22Rv1 (cell line): ENCODE results near the gene AOAH.

Source experiments
- H3K27ac ChIP-seq: fragments of 450-650 bp; 2 replicates; pipeline ENCODE4 v1.5.1; 2017
- CTCF ChIP-seq: fragments of 450-650 bp; IDR thresholded peaks from 2 replicates; pipeline ENCODE4 v1.5.1; 2017; ENCODE audit warnings: mild to moderate bottlenecking
- ZFX ChIP-seq: fragments of 450-650 bp; IDR thresholded peaks from 2 replicates; pipeline ENCODE4 v1.6.1; 2017; ENCODE audit warnings: antibody characterized with exemption, borderline replicate concordance

Gene AOAH

DNA sequence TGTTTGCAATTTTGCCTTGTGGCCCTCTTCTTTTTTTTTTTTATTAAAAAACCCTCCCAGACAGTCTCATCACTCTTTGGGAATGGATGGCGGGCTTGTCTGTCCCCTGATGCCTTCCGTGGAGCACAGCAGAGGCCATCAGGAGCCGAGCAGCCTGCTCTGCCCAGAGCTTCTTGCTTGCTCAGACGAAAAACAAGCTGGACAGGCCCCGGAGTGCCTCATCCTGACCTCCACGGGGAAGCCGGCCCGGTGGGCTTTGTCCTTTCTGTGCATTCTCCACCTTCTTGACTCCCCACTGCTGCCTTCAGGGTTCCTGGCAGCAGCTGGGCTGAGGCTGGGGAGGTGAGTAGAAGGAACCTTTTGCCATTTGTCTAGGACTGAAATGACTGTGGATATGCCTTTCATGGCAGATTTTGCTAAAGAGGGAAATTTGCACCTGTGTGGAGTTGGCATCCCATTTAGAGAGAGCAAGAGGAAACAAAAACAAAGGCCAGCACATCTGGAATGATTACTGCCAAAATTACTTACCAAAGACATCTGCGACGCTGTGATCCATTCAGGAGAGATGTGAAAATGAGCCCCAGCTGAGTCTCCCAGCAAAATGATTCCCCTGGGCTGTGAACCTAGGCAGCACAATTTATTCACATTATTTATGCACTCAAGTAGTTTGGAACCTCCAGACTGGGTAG lies 108.3 kb downstream of the AOAH start:
- TF ChIP-seq CTCF (no peak), ZFX (no peak)
- H3K27ac ChIP-seq = no peak overlapping the region

DNA sequence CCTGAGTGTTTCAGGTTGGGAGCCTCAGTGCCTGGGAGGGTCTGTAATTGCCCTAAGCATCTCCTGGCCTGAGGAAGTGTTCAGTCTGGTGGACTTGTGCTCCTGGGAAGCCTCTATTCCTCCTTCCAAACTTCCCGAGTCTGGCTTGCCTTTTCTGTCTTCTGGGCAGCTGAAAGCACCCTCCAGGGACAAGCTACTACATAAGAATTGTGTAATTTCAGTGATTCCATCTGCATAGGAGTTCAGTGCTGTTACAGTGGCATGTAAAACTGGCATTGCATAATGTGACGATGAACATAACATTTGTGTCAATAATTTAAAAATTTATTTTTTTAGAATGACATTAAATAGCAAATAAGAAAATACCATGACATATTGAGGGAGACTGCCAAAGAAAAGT lies 109.3 kb downstream of the AOAH start:
- no peak for TF ChIP-seq ZFX

DNA sequence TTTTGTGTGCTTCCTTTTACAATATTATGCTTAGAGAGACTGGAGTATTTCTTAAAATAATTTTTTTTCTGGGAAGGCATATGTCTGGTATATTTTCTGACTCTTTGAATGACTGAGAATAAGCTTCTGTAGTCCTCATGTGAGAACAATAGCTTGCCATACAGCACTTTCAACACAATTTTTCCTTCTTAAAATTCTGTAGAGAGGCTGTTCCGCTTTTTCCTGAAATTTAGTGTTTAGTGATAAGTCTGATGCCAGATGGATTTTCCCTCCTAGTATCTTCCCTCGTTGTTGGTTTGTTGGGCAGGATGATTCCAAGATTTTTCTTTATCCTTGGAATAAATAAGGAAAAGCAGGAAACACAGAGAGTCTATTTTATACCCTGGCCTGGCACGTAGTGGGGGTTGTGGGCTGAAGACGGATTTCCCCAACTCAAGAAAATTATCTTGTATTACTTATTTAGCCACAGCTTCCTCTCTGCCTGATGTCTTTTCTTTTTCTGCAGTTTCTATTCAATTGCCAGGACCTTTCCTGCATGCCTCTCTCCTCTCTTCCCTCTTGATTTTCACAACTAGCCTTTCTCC lies 111.2 kb downstream of the AOAH start:
- no peak overlapping the region for H3K27ac ChIP-seq
- TF ChIP-seq CTCF (no peak), ZFX (no peak)

More for the DNA sequence above, 109.3 kb downstream of the AOAH start:
- H3K27ac ChIP-seq = no peak overlapping the region

- no peak overlapping the region for H3K27ac ChIP-seq
- TF ChIP-seq CTCF (no peak), ZFX (no peak)
Observed at GRCh38 chr7:36611703-36612102, 112.6 kb downstream of the AOAH start.

- TF ChIP-seq CTCF = no peak
- TF ChIP-seq ZFX = no peak
- H3K27ac ChIP-seq = no peak overlapping the region
Observed at GRCh38 chr7:36607721-36608095, 116.6 kb downstream of the AOAH start.

DNA sequence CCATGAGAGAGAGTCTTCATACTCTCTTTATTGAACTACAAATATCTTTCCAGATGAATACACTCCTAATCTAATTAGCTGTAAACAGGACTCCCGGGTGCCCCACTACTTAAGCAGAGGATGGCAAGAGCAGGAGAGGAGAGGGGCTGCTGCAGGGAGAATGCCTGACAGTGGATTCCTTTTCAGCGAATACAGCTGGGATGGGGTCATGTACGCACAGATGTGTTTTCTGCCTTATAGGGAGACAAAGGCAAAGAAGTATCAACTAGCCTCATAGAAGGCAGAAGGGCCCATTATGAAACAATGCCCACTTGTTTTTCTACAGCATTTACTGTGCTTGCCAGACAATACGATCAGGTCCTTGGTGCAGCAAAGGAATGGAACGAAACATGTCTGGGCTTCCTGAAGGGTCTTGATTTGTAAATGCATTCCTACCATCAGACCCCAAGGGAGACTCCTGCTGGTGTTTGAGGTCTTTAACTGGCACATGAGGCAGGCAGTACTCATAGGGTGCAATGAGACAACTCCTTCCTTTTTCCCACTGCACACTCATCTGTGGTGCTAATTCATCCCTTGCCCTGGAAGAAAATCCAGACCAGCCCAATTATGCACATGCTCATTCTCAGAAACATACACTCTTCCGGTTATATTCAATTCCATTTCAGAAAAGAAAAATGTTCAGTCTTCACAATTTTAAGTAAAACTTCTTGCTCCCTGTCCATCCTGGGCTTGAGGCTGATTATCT lies 117.1 kb downstream of the AOAH start:
- no peak overlapping the region for H3K27ac ChIP-seq
- TF ChIP-seq ZFX = no peak
- no peak for TF ChIP-seq CTCF

DNA sequence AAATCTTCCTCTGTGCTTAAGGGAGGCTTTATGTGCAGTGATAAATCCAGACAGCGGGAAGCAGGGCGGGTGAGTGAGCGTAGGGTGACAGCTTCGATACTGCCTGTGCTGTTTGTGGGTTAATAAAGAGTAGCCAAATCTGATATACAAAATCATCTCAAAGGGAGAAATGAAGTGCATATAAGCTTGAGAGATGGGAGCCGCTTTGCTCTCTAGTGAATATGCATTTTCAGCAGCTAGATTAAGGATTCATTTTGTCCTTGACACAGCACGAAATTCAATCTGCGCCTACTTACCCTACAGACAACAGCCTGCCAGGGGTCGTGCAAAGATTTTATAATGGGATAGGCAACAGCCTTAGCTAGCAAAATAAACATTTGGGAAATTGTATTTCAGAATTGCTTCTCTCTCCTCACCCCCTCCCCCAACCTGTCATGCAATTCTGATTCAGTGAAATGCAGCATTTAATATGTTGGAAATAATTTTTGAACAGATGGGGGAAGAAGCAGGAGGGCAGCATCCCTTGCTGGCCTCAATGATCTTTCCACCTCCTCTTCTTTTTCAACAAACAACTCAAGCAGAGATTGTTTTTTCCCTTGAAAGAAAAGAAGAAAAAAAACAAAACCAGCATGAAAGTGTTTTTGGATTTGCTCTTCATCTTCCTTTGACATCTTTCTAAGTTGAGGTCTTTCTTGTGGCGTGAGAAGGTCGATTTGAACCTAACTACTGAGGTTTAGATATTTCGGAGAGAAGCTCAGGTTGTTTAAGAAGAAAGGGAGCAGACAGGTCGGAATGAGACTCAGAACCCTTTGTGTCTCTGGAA lies 117.9 kb downstream of the AOAH start:
- no peak for TF ChIP-seq CTCF
- TF ChIP-seq ZFX = no peak
- H3K27ac ChIP-seq = no peak overlapping the region
